PC-9 (cell line): ENCODE data around the gene KCNQ5.

Experiments used
- EZH2 ChIP-seq: fragments of 200-600 bp; sonication (generic); IDR thresholded peaks from 2 replicates; pipeline ENCODE4 v1.8.0; 2017; ENCODE audit warnings: antibody characterized with exemption, low read depth
- TF ChIP-seq, protein P1 (sequence below): fragments of 200-600 bp; sonication (generic); conservative IDR thresholded peaks from 2 replicates; pipeline ENCODE4 v1.6.1; 2017; ENCODE audit warnings: mixed run types, antibody characterized with exemption, mild to moderate bottlenecking, moderate library complexity

DNA sequence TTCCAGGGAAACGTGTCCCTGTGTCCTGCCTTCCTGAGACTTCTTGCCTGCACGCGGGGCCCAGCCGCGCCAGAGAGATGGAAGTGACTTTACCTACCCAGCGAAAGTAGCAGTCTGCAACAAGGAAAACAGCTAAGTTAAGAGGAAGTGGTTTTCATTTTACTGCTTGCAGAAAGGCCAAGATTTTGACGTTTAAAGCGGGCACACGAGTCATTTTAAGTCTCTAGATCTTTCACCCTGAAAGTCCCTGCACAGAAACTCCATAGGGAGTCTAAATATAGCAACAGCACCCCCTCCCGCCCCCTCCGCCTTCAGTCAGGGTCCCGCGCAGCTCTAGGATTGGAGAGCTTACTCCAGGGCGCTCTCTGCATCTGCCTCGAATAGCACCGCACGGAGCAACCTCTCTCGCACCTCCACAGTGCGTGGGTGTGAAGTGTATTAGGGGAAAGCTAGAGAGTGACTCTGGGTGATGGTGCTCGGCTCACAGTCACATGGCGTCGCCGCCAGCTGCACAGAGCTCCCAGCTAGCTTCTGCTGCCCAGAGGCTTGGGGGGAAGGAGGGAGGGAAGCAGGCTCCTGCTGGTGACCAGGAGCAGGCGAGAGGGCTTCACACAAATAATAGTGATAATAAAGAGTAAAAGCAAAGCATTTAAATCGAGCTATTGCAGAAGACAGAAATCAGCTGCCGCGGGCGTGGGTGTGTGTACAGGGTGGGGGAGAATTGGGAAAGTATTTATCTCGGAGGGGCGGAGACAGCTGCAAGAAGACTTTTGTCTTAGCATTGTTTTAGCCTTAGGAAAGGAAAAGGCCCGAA is 1.8 kb upstream of the KCNQ5 start:
- TF ChIP-seq, protein P1, sequence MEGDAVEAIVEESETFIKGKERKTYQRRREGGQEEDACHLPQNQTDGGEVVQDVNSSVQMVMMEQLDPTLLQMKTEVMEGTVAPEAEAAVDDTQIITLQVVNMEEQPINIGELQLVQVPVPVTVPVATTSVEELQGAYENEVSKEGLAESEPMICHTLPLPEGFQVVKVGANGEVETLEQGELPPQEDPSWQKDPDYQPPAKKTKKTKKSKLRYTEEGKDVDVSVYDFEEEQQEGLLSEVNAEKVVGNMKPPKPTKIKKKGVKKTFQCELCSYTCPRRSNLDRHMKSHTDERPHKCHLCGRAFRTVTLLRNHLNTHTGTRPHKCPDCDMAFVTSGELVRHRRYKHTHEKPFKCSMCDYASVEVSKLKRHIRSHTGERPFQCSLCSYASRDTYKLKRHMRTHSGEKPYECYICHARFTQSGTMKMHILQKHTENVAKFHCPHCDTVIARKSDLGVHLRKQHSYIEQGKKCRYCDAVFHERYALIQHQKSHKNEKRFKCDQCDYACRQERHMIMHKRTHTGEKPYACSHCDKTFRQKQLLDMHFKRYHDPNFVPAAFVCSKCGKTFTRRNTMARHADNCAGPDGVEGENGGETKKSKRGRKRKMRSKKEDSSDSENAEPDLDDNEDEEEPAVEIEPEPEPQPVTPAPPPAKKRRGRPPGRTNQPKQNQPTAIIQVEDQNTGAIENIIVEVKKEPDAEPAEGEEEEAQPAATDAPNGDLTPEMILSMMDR, result no peak
- TF ChIP-seq EZH2, result no peak
